ENCODE measurements around the gene SPOCK1. TPM values are rescaled to one million over a fixed set of nuclear protein-coding genes. Genes with fewer than 3 reads are reported as not detected.
A peak's percentile ranks its signal among the peaks of the same experiment; 100 is the strongest.

Gene SPOCK1
- total and polyA plus RNA-seq, 2 experiments from 2014 or later: 268 to 471 TPM

- peak overlapping the region; percentile 23; the same call in 1 of the 2 replicates for H3K9ac ChIP-seq
- no peaks in the 10 kb centered on the region for H3K27me3 ChIP-seq (replicated peaks; ENCODE audit: insufficient read depth)
- H3K9me2 ChIP-seq (ENCODE audit: insufficient read depth): no peaks in the 10 kb centered on the region
- WGBS, 2 experiments (ENCODE audit: low coverage in 1 of 2, low lambda C conversion rate in 2 of 2, missing lambda C conversion rate in 2 of 2): 98 to 100% methylated on average over 3 of the region's 3 CpGs
- peaks cover 18% of the 10 kb centered on the region for H3K79me2 ChIP-seq (ENCODE audit: insufficient read depth)
- H3K4me2 ChIP-seq (ENCODE audit: unreplicated experiment): peak overlapping the region; percentile 46
- H3K4me3 ChIP-seq: peak overlapping the region; percentile 6; the same call in 1 of the 2 replicates
- no peak for DNase-seq
- TF ChIP-seq EZH2phosphoT487 (IDR thresholded peaks at IDR 0.05; ENCODE audit: insufficient read depth, low read depth) (no peak), EZH2 (IDR thresholded peaks at IDR 0.05; ENCODE audit: insufficient read depth, poor library complexity, severe bottlenecking) (no peak)
- peaks cover 27% of the 10 kb centered on the region for H3K4me1 ChIP-seq (ENCODE audit: insufficient read depth)
- peaks cover 5% of the 10 kb centered on the region for H3K36me3 ChIP-seq (ENCODE audit: low read depth)
- H3K27ac ChIP-seq: peak overlapping the region; percentile 69
- H2AFZ ChIP-seq: no peak overlapping the region
- no peaks in the 10 kb centered on the region for H4K20me1 ChIP-seq (ENCODE audit: insufficient read depth)
- no peaks in the 10 kb centered on the region for H3K9me3 ChIP-seq (ENCODE audit: low read depth)
- H3F3A ChIP-seq (ENCODE audit: insufficient read depth): peaks cover 26% of the 10 kb centered on the region
- in situ Hi-C loops (cut with MboI): no loop called here
These were observed 427.6 kb downstream of the SPOCK1 start for GRCh38 chr5:137071526-137071925.

- no peaks in the 10 kb centered on the region for H4K20me1 ChIP-seq (ENCODE audit: insufficient read depth)
- H3K9me3 ChIP-seq (ENCODE audit: low read depth): no peaks in the 10 kb centered on the region
- WGBS, 2 experiments (ENCODE audit: low coverage in 1 of 2, low lambda C conversion rate in 2 of 2, missing lambda C conversion rate in 2 of 2): 96% methylated on average over 2 of the region's 2 CpGs
- H3K9ac ChIP-seq: no peak overlapping the region
- peaks cover 26% of the 10 kb centered on the region for H3F3A ChIP-seq (ENCODE audit: insufficient read depth)
- no peaks in the 10 kb centered on the region for H3K9me2 ChIP-seq (ENCODE audit: insufficient read depth)
- no peak overlapping the region for H3K4me3 ChIP-seq
- H3K4me2 ChIP-seq (ENCODE audit: unreplicated experiment): no peak overlapping the region
- DNase-seq: no peak
- H3K27ac ChIP-seq: no peak overlapping the region
- in situ Hi-C loops (cut with MboI): no loop called here
- H3K4me1 ChIP-seq (ENCODE audit: insufficient read depth): peaks cover 27% of the 10 kb centered on the region
- H3K36me3 ChIP-seq (ENCODE audit: low read depth): peaks cover 11% of the 10 kb centered on the region
- no peaks in the 10 kb centered on the region for H3K27me3 ChIP-seq (replicated peaks; ENCODE audit: insufficient read depth)
- H3K79me2 ChIP-seq (ENCODE audit: insufficient read depth): peaks cover 18% of the 10 kb centered on the region
- TF ChIP-seq EZH2 (IDR thresholded peaks at IDR 0.05; ENCODE audit: insufficient read depth, poor library complexity, severe bottlenecking) (no peak), EZH2phosphoT487 (IDR thresholded peaks at IDR 0.05; ENCODE audit: insufficient read depth, low read depth) (no peak)
- no peak overlapping the region for H2AFZ ChIP-seq
These were observed 428.6 kb downstream of the SPOCK1 start for GRCh38 chr5:137070521-137070920.

GRCh38 chr5:137069358-137069757, 429.8 kb downstream of the SPOCK1 start:
- H3K27ac ChIP-seq: no peak overlapping the region
- H3K9ac ChIP-seq: no peak overlapping the region
- in situ Hi-C loops (cut with MboI): no loop called here
- H3K9me2 ChIP-seq (ENCODE audit: insufficient read depth): no peaks in the 10 kb centered on the region
- H3K36me3 ChIP-seq (ENCODE audit: low read depth): peaks cover 11% of the 10 kb centered on the region
- H3K9me3 ChIP-seq (ENCODE audit: low read depth): no peaks in the 10 kb centered on the region
- H3K4me1 ChIP-seq (ENCODE audit: insufficient read depth): peaks cover 27% of the 10 kb centered on the region
- TF ChIP-seq EZH2phosphoT487 (IDR thresholded peaks at IDR 0.05; ENCODE audit: insufficient read depth, low read depth) (no peak), EZH2 (IDR thresholded peaks at IDR 0.05; ENCODE audit: insufficient read depth, poor library complexity, severe bottlenecking) (no peak)
- H2AFZ ChIP-seq: no peak overlapping the region
- DNase-seq: no peak
- no peak overlapping the region for H3K4me3 ChIP-seq
- WGBS, 2 experiments (ENCODE audit: low coverage in 1 of 2, low lambda C conversion rate in 2 of 2, missing lambda C conversion rate in 2 of 2): 94 to 95% methylated on average over 12 of the region's 12 CpGs
- H4K20me1 ChIP-seq (ENCODE audit: insufficient read depth): no peaks in the 10 kb centered on the region
- peaks cover 18% of the 10 kb centered on the region for H3K79me2 ChIP-seq (ENCODE audit: insufficient read depth)
- no peak overlapping the region for H3K4me2 ChIP-seq (ENCODE audit: unreplicated experiment)
- peaks cover 26% of the 10 kb centered on the region for H3F3A ChIP-seq (ENCODE audit: insufficient read depth)
- H3K27me3 ChIP-seq (replicated peaks; ENCODE audit: insufficient read depth): no peaks in the 10 kb centered on the region

DNA sequence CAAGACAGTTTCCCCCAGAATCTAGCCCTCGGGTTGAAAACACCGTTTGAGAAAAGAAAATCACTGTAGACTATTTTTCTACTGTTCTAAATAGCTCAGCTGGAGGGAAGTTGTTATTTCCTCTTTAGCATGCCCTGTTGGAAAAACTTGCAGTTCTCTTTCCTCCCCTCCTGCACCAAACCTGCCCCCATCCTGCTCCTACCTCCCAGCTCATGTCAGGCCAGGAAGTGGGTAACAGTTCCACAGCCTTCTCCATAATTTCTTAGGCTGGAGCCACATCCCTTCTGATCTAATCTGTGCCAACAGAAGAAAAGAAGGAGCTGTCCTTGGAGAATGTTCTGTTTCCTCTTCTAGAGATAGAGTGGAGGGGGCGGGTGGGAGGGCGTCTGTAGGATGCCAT, 437.7 kb downstream of the SPOCK1 start:
- no peaks in the 10 kb centered on the region for H3K9me3 ChIP-seq (ENCODE audit: low read depth)
- H3K79me2 ChIP-seq (ENCODE audit: insufficient read depth): no peaks in the 10 kb centered on the region
- H3F3A ChIP-seq (ENCODE audit: insufficient read depth): no peaks in the 10 kb centered on the region
- H4K20me1 ChIP-seq (ENCODE audit: insufficient read depth): peaks cover 12% of the 10 kb centered on the region; the same call in 1 of the 2 replicates
- H3K36me3 ChIP-seq (ENCODE audit: low read depth): peaks cover 10% of the 10 kb centered on the region
- 94 to 100% methylated on average over 3 to 4 of the region's 4 CpGs for WGBS, 2 experiments (ENCODE audit: low coverage in 1 of 2, low lambda C conversion rate in 2 of 2, missing lambda C conversion rate in 2 of 2)
- no peaks in the 10 kb centered on the region for H3K9me2 ChIP-seq (ENCODE audit: insufficient read depth)
- H3K27ac ChIP-seq: no peak overlapping the region
- no peak overlapping the region for H3K4me3 ChIP-seq
- no peak overlapping the region for H2AFZ ChIP-seq
- no peak overlapping the region for H3K9ac ChIP-seq
- TF ChIP-seq EZH2phosphoT487 (IDR thresholded peaks at IDR 0.05; ENCODE audit: insufficient read depth, low read depth): no peak
- TF ChIP-seq EZH2 (IDR thresholded peaks at IDR 0.05; ENCODE audit: insufficient read depth, poor library complexity, severe bottlenecking): no peak
- H3K4me2 ChIP-seq (ENCODE audit: unreplicated experiment): no peak overlapping the region
- no peaks in the 10 kb centered on the region for H3K27me3 ChIP-seq (replicated peaks; ENCODE audit: insufficient read depth)
- in situ Hi-C loops (cut with MboI): no loop called here
- H3K4me1 ChIP-seq (ENCODE audit: insufficient read depth): no peaks in the 10 kb centered on the region
- no peak for DNase-seq

GRCh38 chr5:137058089-137058488, 441.0 kb downstream of the SPOCK1 start:
- WGBS, 2 experiments (ENCODE audit: low coverage in 1 of 2, low lambda C conversion rate in 2 of 2, missing lambda C conversion rate in 2 of 2): 92 to 93% methylated on average over 4 of the region's 4 CpGs
- H3K4me1 ChIP-seq (ENCODE audit: insufficient read depth): no peaks in the 10 kb centered on the region

More at GRCh38 chr5:137058089-137058488, 441.0 kb downstream of the SPOCK1 start:
- no peak overlapping the region for H3K4me2 ChIP-seq (ENCODE audit: unreplicated experiment)
- no peaks in the 10 kb centered on the region for H3K27me3 ChIP-seq (replicated peaks; ENCODE audit: insufficient read depth)
- no peak overlapping the region for H3K4me3 ChIP-seq
- H3K36me3 ChIP-seq (ENCODE audit: low read depth): 0 out of 2 replicates have a peak, but pooled peaks cover 5% of the 10 kb centered on the region
- DNase-seq: no peak
- H3K9me3 ChIP-seq (ENCODE audit: low read depth): no peaks in the 10 kb centered on the region
- in situ Hi-C loops (cut with MboI): no loop called here
- no peaks in the 10 kb centered on the region for H3K9me2 ChIP-seq (ENCODE audit: insufficient read depth)
- H4K20me1 ChIP-seq (ENCODE audit: insufficient read depth): peaks cover 9% of the 10 kb centered on the region
- H2AFZ ChIP-seq: no peak overlapping the region
- H3K27ac ChIP-seq: no peak overlapping the region
- no peaks in the 10 kb centered on the region for H3K79me2 ChIP-seq (ENCODE audit: insufficient read depth)
- H3K9ac ChIP-seq: no peak overlapping the region
- TF ChIP-seq EZH2phosphoT487 (IDR thresholded peaks at IDR 0.05; ENCODE audit: insufficient read depth, low read depth) (no peak), EZH2 (IDR thresholded peaks at IDR 0.05; ENCODE audit: insufficient read depth, poor library complexity, severe bottlenecking) (no peak)
- no peaks in the 10 kb centered on the region for H3F3A ChIP-seq (ENCODE audit: insufficient read depth)
